K562 (cell line): Measurements from ENCODE around the gene NPHP1. TPM values are rescaled to one million over a fixed set of nuclear protein-coding genes. Genes with fewer than 3 reads are reported as not detected.

Experiments used
- ARNT ChIP-seq, 2 experiments: fragments of 450-650 bp; IDR thresholded peaks; 2 replicates each; pipeline ENCODE4 v1.6.1; 2016; ENCODE audit warnings: mild to moderate bottlenecking in 1 of 2
- CHD1 ChIP-seq: fragments of 200-600 bp; sonication (generic); IDR thresholded peaks from one replicate; pipeline ENCODE4 v1.6.1; 2012; ENCODE audit warnings: mild to moderate bottlenecking, moderate library complexity, low read length, inconsistent platforms
- COPS2 ChIP-seq: fragments of 450-650 bp; conservative IDR thresholded peaks from 2 replicates; pipeline ENCODE4 v1.6.1; 2016; ENCODE audit warnings: mild to moderate bottlenecking, moderate library complexity
- GABPB2 ChIP-seq: fragments of 250-450 bp; sonication (Bioruptor Pico); conservative IDR thresholded peaks from 2 replicates; pipeline ENCODE4 v1.5.1; 2021; ENCODE audit warnings: mild to moderate bottlenecking
- KHSRP ChIP-seq: fragments of 450-650 bp; IDR thresholded peaks from 2 replicates; pipeline ENCODE4 v1.6.1; 2017
- L3MBTL2 ChIP-seq: fragments of 450-650 bp; IDR thresholded peaks from 2 replicates; pipeline ENCODE4 v1.6.1; 2016; ENCODE audit warnings: mild to moderate bottlenecking, moderate library complexity
- MAFF ChIP-seq: IDR thresholded peaks from 2 replicates; pipeline ENCODE4 v1.6.1; 2012; ENCODE audit warnings: low read length, improper control_type of control experiment
- MEIS2 ChIP-seq: fragments of 450-650 bp; IDR thresholded peaks from 2 replicates; pipeline ENCODE4 v1.6.1; 2014; ENCODE audit warnings: mild to moderate bottlenecking; ENCODE audit not compliant: partially characterized antibody
- MIER1 ChIP-seq: fragments of 450-650 bp; IDR thresholded peaks from 2 replicates; pipeline ENCODE4 v1.6.1; 2016; ENCODE audit warnings: antibody characterized with exemption, mild to moderate bottlenecking, low read depth
- NCOR1 ChIP-seq: fragments of 450-650 bp; IDR thresholded peaks from 2 replicates; pipeline ENCODE4 v1.6.1; 2016; ENCODE audit warnings: mild to moderate bottlenecking, moderate library complexity
- POLR2AphosphoS5 ChIP-seq: IDR thresholded peaks from 2 replicates; pipeline ENCODE4 v1.6.1; 2011; ENCODE audit warnings: mild to moderate bottlenecking, low read depth, low read length, moderate library complexity; ENCODE audit not compliant: control insufficient read depth, insufficient read depth
- POLR2G ChIP-seq: fragments of 200-400 bp; formaldehyde crosslinking; IDR thresholded peaks from 2 replicates; pipeline ENCODE4 v1.6.1; 2017; ENCODE audit warnings: low read depth, mild to moderate bottlenecking, antibody characterized with exemption, low read length, moderate library complexity
- PURB ChIP-seq: sonication (generic); formaldehyde crosslinking; IDR thresholded peaks from 2 replicates; pipeline ENCODE4 v1.9.0; 2021; ENCODE audit warnings: low read depth, mild to moderate bottlenecking, missing genetic modification reagents
- RUNX1 ChIP-seq: sonication (generic); IDR thresholded peaks from 2 replicates; pipeline ENCODE4 v1.6.1; 2016; ENCODE audit warnings: antibody characterized with exemption, low read depth
- STAT5A ChIP-seq: IDR thresholded peaks from 2 replicates; pipeline ENCODE4 v1.6.1; 2012; ENCODE audit warnings: low read length, inconsistent platforms, borderline replicate concordance
- TRIM24 ChIP-seq, 2 experiments: fragments of 450-650 bp; IDR thresholded peaks; 2 replicates each; pipeline ENCODE4 v1.6.1; 2016
- TSC22D4 ChIP-seq: fragments of 450-650 bp; IDR thresholded peaks from 2 replicates; pipeline ENCODE4 v1.6.1; 2016; ENCODE audit warnings: missing genetic modification characterization, missing biosample characterization, control low read depth
- ZNF175 ChIP-seq: fragments of 200-800 bp; sonication (Bioruptor generic); IDR thresholded peaks from 2 replicates; pipeline ENCODE4 v1.6.1; 2016; ENCODE audit warnings: low read depth, mild to moderate bottlenecking, missing genetic modification characterization, missing compliant biosample characterization
- ZNF197 ChIP-seq: fragments of 200-800 bp; sonication (Bioruptor generic); IDR thresholded peaks from 2 replicates; pipeline ENCODE4 v1.6.1; 2016; ENCODE audit warnings: low read depth, missing genetic modification characterization, missing compliant biosample characterization
- polyA plus RNA-seq, 8 experiments: library from polyadenylated mRNA; depleted of rRNA in 4 of 8; stranded (reverse) in 5 of 8; unstranded in 3 of 8; fragments of >200 nt; fragmentation: Nextera tagmentation in 2 of 8; fragmentation: Illumina TruSeq in 1 of 8; extraction: Ambion mirVana in 2 of 8; extraction: Trizol in 1 of 8; gene quantifications; 2 replicates each; pipeline versions ENCODE4 v1.2.1 to v1.2.3, GENCODE V29; 2011 to 2014; ENCODE audit warnings: inconsistent platforms in 1 of 8, missing spikeins in 1 of 8
- total RNA-seq, 7 experiments: library from RNA; depleted of rRNA in 6 of 7; stranded (reverse); fragments of >200 nt in 6 of 7; fragmentation: Illumina TruSeq in 2 of 7; extraction: Trizol in 2 of 7; gene quantifications; 2 replicates each; pipeline versions ENCODE4 v1.2.1 to v1.2.3, GENCODE V29; 2011 to 2021; ENCODE audit warnings: low replicate concordance in 1 of 7
- TF ChIP-seq, protein P1 (sequence below): fragments of 450-650 bp; IDR thresholded peaks from 2 replicates; pipeline ENCODE4 v1.6.1; 2016; ENCODE audit warnings: low read depth, mild to moderate bottlenecking, moderate library complexity
- TF ChIP-seq, protein P2 (sequence below): fragments of 250-450 bp; sonication (Bioruptor Pico); IDR thresholded peaks from 2 replicates; pipeline ENCODE4 v1.4.0; 2020
- TF ChIP-seq, protein P3 (sequence below): sonication (generic); formaldehyde crosslinking; IDR thresholded peaks from 2 replicates; pipeline ENCODE4 v1.8.1; 2023; ENCODE audit warnings: missing genetic modification reagents, mild to moderate bottlenecking, borderline replicate concordance

The NPHP1 gene
- total and polyA plus RNA-seq, 9 of the 15 experiments (the other 6 are each of a cell fraction or from before 2014, with no cell fraction given): 0.11 to 0.32 (median 0.20) TPM; not detected in 5

DNA sequence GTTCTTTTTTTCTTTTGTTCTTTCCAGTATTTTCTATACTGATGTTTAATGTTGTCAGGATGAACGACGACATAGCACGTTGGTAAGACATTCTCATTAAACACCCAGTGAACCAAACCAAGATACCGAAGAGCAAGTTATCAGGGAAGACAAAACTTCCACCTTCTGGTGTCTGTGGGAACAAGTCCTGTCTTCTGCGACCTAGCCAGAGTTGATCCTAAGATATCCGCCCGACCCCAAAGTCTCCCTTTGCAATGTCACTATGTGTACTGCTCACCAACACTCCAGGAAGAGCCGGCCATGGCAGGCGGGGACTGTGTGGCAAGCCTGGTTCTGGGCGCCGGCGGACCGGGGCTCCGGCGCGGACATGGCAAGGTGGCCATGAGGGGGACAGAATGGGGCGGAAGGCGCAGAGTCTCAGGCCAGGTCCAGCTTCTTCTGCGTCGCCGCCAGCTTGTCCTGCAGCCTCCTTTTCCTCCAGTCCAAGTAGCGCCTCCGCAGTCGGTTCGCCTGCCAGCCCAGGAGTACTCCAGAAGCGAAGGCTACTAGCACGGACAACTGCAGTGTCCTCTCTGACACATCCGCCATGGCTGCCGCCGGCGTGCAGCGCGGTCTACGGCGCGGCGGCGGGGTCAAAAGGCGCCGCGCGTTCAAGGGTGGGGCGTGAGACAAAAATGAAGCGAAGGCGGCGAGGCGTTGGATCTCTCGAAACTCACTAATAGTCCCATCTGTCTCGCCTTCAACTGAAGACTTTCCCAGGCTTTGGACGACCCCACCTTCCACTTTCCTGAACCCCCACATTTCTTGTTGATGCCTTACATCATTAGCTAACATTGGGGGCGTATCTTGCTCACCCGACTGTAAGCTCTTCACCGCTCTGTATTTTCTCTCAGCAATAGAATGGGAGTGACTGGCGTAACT is 7.4 kb upstream of the NPHP1 start, which contains the start of gene MTLN (continued):
- TF ChIP-seq TSC22D4 (tag): no peak
- TF ChIP-seq NCOR1: 0 out of 2 replicates have a peak, but pooled peaks have one; percentile 9
- TF ChIP-seq ARNT (IDR thresholded peaks at IDR 0.05): no peak
- TF ChIP-seq COPS2: no peak
- 0 out of 4 replicates have a peak, but pooled peaks of 1 of the 2 experiments have one; percentile 49 for TF ChIP-seq TRIM24 (IDR thresholded peaks at IDR 0.05)
- TF ChIP-seq MIER1: no peak
- TF ChIP-seq, protein P1, sequence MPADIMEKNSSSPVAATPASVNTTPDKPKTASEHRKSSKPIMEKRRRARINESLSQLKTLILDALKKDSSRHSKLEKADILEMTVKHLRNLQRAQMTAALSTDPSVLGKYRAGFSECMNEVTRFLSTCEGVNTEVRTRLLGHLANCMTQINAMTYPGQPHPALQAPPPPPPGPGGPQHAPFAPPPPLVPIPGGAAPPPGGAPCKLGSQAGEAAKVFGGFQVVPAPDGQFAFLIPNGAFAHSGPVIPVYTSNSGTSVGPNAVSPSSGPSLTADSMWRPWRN: no peak
- TF ChIP-seq MEIS2: no peak
- TF ChIP-seq ZNF197 (CRISPR knock-in tag): no peak
- peak; percentile 96 for TF ChIP-seq POLR2G
- TF ChIP-seq, protein P2, sequence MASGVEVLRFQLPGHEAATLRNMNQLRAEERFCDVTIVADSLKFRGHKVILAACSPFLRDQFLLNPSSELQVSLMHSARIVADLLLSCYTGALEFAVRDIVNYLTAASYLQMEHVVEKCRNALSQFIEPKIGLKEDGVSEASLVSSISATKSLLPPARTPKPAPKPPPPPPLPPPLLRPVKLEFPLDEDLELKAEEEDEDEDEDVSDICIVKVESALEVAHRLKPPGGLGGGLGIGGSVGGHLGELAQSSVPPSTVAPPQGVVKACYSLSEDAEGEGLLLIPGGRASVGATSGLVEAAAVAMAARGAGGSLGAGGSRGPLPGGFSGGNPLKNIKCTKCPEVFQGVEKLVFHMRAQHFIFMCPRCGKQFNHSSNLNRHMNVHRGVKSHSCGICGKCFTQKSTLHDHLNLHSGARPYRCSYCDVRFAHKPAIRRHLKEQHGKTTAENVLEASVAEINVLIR (CRISPR knock-in tag): no peak
- TF ChIP-seq STAT5A: no peak
- TF ChIP-seq, protein P3, sequence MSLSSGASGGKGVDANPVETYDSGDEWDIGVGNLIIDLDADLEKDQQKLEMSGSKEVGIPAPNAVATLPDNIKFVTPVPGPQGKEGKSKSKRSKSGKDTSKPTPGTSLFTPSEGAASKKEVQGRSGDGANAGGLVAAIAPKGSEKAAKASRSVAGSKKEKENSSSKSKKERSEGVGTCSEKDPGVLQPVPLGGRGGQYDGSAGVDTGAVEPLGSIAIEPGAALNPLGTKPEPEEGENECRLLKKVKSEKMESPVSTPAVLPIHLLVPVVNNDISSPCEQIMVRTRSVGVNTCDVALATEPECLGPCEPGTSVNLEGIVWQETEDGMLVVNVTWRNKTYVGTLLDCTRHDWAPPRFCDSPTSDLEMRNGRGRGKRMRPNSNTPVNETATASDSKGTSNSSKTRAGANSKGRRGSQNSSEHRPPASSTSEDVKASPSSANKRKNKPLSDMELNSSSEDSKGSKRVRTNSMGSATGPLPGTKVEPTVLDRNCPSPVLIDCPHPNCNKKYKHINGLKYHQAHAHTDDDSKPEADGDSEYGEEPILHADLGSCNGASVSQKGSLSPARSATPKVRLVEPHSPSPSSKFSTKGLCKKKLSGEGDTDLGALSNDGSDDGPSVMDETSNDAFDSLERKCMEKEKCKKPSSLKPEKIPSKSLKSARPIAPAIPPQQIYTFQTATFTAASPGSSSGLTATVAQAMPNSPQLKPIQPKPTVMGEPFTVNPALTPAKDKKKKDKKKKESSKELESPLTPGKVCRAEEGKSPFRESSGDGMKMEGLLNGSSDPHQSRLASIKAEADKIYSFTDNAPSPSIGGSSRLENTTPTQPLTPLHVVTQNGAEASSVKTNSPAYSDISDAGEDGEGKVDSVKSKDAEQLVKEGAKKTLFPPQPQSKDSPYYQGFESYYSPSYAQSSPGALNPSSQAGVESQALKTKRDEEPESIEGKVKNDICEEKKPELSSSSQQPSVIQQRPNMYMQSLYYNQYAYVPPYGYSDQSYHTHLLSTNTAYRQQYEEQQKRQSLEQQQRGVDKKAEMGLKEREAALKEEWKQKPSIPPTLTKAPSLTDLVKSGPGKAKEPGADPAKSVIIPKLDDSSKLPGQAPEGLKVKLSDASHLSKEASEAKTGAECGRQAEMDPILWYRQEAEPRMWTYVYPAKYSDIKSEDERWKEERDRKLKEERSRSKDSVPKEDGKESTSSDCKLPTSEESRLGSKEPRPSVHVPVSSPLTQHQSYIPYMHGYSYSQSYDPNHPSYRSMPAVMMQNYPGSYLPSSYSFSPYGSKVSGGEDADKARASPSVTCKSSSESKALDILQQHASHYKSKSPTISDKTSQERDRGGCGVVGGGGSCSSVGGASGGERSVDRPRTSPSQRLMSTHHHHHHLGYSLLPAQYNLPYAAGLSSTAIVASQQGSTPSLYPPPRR: 0 out of 2 replicates have a peak, but pooled peaks have one; percentile 55
- TF ChIP-seq POLR2AphosphoS5: peak; percentile 76
- no peak for TF ChIP-seq PURB (CRISPR knock-in tag)
- TF ChIP-seq KHSRP: no peak
- no peak for TF ChIP-seq GABPB2 (CRISPR knock-in tag)
- peak; percentile 93 for TF ChIP-seq L3MBTL2
- no peak for TF ChIP-seq MAFF
- TF ChIP-seq RUNX1: peak; percentile 7; the same call in 1 of the 2 replicates
- TF ChIP-seq ZNF175 (CRISPR knock-in tag): no peak
- TF ChIP-seq CHD1: peak; percentile 66
